Hindlimb muscle (tissue), 1 donor: Measurements from ENCODE around the gene YPEL3. TPM values are rescaled to one million over a fixed set of nuclear protein-coding genes. Genes with fewer than 3 reads are reported as not detected.

Source experiments
- DNase-seq: peaks from one replicate; pipeline ENCODE4 v3.0.0-alpha.2; 2013
- polyA plus RNA-seq: library from polyadenylated mRNA; unstranded; fragments of 120-200 nt; gene quantifications from one replicate; pipeline ENCODE4 v1.2.1, GENCODE V29; 2013; ENCODE audit not compliant: insufficient read length

YPEL3 gene
- polyA plus RNA-seq, 1 donor = 42.8 TPM

DNA sequence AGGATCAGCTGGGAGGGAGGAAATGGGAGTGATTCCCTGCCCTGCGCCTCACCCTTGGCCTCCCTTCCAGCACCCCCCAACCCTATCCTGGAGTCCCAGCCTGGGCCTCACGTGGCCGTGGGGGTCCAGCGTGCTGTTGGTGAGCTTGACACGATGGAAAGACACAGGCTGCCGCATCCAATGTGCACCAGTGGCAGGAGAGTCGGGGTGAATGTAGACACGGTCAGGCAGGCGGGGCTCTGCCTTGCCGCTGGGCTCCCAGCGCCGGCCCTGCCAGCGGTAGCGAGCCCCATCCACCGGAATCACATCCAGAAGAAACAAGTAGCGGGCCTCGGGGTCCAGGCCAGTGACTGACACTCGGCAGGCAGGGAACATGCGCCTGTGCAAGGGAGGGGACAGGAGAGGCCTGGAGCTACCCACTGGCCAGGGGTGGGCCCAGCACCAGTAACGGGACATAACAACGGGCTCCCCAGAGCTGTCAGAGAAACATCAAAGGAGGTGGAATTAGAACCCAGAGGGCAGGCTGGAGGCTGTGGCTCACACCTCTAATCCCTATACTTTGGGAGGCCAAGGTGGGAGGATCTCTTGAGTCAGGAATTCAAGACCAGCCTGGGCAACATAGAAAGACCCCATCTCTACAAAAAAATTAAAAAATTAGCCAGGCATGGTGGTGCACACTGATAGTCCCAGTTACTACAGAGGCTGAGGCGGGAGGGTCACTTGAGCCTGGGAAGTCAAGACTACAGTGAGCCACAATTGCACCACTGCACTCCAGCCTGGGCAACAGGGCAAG, 7.0 kb downstream of the YPEL3 start:
- no peak for DNase-seq

DNA sequence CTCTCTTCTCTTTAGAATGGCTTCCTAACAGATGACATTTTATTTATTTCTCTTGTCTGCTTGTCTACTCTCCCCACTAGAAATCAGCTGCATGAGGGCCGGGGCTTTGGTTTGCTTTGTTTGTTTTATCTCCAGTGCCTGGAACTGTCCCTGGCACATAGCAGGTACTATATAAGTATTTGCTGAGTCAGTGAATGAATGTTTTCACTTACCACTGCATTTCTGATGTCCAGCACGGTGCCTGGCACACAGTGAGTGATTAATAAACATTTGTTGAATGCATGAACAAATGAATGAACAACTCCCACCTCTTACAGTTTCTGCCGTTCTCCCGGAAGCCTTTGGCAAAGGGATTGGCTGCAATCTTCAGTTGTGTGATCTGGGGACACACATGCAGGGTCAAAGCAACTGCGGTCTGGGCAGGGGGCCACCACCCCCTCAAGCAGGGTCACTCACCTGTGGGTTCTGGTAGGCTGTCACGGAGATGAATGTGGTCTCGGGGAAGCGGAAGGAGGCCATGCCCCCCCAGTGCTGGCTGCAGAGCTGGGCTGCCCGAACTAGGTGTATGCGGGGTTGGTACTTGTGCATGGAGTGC, 7.7 kb downstream of the YPEL3 start:
- no peak for DNase-seq

DNA sequence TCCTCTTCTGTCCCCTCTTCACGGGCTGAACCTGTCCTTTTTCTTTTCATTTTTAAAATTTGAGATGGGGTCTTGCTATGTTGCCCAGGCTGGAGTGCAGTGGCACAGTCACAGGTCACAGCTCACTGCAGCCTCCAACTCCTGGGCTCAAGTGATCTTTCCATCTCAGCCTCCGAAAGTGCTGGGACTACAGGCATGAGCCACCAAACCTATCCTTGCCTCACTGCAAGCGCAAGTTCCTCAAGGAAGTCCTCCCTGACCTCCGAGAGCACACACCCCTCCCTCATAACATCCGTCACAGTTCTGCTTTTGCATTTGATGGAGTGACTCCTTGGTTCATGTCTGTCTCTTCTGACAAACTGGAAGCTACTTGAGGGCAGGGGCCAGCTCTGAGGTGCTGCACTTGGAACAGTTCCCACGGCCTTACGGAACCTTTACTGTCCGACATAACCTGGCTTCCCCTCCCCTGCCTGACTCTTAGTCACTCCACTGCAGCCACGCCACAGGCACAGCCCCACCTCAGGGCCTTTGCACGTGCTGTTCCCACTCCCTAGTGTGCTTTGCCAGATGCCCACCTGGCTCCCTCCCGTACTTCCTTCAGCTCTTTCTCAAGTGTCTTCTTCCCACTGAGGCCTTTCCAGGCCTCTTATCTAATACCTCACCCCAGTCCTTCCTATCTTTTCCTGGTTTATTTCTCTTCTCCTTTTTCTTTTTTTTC, 8.7 kb downstream of the YPEL3 start:
- DNase-seq = no peak

DNA sequence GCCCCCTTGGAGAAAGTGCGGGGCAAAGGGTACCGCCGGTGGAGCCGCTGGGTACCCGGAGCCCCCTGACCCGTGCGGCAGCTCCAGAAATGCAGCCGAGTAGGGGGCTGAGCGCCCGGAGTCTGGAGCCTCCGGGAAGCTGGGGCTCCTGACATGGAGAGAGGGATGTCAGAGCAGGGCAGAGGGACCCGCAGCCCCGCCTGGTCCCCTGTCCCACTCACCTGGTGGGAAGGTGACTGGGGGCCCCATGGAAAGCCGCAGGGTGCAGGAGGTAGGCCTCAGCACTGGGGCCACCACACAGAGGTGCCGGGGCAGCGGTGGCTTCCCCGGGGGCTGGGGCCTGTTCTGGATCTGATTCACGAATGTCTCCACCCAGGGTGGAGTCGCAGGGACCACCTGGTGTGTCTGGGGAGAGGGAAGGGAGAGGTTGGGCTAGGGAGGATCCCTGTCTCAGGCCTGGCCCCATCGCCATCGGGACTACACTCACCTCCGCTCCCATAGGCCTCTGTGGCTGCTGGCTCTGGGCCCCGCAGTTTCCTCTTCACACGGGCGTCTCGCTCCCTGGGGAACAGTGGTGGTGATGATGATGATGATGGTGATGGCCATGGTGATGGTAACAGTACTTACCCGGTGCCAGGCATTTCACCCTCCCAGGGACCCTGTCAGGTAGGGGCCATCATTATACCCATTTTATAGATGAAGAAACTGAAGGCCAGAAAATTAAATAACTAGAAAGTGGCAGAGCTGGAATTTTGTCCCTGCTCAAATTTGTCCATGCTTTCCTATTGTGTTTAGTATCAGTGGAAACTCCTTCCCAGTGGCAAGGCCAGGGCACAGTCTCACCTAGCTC, 9.5 kb downstream of the YPEL3 start:
- DNase-seq = no peak

DNA sequence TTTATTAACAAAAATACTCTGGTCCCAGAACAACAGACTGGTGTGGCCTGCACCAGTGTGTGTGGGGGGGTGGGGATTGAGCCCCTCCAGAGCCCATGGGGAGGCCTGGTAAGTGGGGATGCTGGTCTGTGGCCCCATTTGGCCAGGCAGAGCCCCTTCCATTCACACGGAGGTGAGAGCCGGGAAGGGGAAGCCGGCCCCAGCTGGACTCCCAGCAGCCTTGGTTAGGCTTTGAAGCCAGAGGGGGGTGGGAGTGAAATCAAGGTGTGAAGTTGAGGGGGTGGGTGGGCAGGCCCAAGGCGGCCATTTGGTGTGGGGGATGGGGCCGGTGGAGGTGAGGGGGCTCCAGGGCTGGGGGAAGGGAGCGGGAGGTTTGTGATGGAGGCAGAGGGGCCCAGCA, 10.2 kb downstream of the YPEL3 start:
- DNase-seq = no peak

DNA sequence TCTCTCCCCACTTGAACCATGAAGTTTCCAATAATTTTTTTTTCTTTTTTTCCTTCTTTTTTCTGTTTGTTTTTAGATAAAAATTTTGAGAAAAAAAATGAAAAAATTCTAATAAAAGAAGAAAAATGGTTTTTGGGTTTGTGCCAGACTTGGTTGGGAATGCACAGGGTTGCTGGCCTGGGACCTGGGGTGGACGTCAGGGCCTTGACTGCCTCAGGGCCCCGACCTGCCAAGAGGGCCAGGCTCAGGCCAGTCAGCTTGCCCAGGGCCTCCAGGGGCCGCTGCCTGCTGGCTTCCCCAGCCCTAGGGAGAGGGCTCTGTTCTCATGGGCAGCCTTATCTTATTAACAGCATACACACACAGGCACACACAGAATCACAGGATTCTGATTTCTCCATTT, 10.8 kb downstream of the YPEL3 start:
- DNase-seq = no peak

DNA sequence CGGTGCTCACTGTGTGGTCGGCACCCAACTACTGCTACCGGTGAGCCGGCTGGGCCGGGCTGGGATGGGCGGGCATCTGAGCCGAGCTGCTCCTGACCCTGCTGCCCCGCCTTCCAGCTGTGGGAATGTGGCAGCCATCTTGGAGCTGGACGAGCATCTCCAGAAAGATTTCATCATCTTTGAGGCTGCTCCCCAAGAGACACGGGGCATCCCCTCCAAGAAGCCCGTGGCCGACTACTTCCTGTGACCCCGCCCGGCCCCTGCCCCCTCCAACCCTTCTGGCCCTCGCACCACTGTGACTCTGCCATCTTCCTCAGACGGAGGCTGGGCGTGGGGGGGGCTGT, 11.2 kb downstream of the YPEL3 start:
- no peak for DNase-seq

DNA sequence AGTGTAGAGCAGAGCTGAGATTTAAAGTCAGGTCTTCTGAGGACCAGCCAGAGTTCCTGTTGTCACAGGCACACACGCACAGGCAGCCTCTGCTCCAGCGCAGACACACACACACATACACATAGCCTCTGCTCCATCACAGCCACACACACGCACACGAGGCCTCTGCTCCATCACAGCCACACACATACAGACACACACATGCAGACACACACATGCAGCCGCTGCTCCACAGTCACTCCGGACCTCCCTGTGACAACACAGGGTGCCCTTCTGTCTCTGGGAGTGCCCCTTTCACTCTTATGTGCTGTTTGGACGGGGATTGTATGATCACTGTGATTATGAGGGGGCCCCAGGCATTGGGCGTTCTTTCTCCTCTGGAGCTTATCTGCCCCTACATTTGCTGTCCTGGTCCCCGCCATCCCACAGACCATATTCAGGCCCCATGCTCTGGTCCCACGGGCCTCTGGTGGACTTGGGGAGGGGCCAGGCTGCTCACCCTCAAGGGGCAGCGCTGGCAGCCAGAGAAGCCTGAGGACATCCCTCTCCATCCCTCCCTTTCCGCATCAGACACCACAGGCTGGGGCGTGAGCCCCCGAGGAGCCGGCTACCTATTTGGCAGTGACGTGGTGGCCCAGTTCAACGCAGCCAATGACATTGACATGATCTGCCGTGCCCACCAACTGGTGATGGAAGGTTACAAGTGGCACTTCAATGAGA, 11.8 kb downstream of the YPEL3 start:
- no peak for DNase-seq

DNA sequence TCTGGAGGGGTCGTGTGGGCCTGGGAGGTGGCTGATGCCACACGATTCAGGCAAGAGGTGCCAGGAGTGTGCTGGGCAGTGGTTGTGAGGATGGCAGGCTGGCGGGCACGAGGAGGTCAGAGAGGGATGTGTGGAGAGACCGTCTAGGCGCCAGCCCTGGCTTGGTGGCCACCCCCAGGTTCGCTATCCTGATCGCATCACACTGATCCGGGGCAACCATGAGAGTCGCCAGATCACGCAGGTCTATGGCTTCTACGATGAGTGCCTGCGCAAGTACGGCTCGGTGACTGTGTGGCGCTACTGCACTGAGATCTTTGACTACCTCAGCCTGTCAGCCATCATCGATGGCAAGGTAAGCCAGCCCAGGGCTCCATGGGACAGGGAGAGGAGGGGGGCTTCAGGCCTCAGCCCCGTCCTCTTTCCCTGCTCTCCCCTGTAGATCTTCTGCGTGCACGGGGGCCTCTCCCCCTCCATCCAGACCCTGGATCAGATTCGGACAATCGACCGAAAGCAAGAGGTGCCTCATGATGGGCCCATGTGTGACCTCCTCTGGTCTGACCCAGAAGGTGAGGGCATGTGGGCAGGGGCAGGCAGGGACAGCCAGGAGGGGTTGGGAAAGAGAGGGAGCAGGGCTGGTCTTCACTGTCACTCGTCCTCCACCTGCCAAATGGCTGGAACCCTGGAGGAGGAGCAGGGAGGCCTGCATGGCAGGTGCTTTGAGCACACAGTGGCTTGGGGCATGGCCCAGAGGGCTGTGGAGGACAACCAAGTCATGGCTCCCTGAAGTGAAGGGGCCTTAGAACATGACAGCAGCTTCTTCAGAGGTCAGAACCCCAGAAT, 12.6 kb downstream of the YPEL3 start:
- no peak for DNase-seq

DNA sequence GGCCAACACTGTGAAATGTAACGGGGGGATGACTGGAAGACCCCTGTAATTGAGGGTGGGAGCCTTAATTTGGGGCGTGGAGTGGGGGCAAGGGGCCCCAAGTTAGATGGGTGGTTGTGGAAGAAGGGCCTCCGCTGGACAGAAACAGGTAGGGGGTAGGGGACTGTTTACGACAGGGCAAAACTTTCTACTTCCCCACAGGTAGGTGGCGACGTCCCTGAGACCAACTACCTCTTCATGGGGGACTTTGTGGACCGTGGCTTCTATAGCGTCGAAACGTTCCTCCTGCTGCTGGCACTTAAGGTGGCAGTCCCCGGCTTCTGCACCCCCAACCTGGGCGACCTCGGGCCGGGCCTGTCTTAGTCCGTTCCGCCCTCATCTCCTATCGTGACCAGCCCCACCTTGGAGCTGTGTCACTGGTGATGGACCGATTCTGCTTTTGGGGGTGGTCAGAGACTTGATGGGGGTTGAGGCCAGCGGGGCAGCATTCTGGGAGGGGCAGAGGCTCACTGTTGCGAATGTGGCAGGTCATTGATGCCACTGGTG, 13.4 kb downstream of the YPEL3 start:
- no peak for DNase-seq

DNA sequence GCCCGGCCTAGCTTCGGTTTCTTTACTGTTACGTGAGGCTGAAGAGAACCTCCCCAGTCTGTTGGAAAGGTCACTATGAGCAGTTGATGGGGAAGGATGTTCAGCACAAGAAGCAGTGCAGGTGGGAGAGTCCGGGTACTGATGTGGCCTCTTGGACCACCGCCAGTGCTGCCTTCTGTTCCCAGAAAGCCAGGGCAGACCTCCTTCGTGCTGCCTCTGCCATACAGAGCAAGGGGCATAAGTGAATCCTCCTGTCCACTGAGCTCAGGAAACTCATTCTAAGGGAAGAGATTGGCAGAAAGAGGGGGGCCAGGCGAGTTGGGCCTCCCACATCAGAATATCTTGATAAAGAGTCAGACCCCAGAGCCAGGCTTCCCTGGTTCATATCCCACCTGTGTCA, 16.5 kb downstream of the YPEL3 start:
- DNase-seq = no peak

DNA sequence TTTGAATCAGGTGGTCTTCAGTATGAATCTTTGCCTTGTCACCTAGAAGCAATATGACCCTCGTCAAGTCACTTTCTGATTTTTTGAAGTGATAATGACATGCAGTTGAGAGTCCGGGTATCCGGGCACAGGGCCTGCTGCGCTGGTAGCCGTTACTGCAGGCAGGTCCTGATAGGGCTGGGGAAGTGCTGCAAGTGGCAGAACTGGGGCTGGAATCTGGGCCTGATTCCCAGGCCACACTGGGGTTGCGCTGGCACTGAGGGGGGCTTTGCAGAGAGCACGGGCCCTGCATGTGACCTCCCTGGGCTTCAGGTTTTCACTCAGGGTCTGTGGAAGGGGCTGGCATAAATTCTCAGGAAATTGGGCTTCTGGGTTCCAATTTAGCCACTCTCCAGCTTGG, 17.3 kb downstream of the YPEL3 start:
- DNase-seq = no peak

DNA sequence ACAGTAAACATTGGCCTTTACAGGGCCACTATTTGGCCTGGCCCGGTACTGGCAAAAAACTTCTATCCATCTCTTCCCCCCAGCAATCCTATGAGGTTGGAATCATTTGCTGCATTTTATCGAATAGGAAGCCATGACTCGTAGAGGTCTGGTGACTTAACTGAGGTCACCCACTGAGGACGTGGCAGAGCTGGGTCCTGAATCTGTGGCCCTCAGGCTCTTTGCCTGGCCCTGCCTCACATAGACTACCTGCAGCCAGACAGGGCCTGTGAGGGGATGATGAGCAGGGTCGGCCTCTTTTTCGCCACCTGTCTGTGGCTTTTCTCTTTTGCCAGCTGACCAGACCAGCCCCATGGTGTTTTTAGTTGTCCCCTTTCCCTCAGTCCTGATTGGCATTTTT, 18.4 kb downstream of the YPEL3 start:
- DNase-seq = no peak

DNA sequence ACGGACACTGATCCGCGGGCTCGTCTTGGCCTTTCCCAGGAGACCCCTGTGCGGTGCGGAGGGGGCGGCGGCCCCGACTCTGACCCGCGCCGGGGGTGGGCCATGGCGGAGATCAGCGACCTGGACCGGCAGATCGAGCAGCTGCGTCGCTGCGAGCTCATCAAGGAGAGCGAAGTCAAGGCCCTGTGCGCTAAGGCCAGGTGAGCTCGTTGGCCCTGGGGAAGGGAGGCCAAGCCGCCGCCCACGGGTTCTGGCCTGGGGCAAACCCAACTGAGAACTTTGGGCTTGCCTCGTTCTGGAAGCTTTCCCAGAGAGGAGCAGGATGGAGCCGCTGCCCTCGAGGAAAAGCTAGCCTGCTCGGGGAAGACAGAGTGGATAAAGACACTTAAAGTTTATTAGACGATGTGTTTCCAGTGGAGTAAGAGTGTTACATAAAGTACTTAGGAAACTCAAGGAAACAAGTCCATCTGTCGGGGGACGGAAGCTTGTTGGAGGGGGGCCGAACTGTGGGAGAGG, 19.7 kb downstream of the YPEL3 start:
- DNase-seq = no peak

DNA sequence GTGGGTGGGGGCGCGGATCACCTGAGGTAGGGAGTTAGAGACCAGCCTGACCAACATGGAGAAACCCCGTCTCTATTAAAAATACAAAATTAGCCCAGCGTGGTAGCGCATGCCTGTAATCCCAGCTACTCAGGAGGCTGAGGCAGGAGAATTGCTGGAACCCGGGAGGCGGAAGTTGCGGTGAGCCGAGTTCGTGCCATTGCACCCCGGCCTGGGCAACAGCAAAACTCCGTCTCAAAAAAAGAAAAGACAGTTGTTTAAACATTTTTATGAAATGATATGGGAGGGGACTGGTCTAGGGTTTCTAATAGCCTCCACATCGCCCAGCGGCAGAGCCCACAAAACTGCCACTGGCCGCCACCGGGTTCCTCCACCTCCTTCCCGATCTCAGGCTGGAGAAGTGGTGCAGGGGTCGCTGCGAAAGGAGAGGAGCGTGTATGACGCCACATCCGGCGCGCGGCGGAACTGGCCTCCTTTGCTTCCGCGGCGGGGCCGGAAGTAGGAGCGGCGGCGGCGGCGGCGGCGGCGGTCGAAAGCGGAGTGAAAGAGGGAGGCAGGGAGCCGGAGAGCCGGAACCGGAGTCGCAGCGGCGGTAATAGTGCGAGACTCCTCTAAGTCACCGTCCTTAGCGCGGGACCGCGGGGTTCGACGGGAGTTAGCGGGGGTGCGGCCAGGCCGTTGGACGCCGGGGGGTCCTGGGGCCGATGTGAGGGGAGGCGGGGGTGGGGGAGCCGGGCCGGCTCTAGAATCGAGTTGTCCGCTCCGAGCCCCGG, 20.3 kb downstream of the YPEL3 start, which contains the start of gene PPP4C:
TSS of gene PPP4C (plus strand) at position 492 of the 773 bp plus-strand sequence. CDS start 384 bp downstream, outside the sequence.
- DNase-seq = peak; percentile 92

DNA sequence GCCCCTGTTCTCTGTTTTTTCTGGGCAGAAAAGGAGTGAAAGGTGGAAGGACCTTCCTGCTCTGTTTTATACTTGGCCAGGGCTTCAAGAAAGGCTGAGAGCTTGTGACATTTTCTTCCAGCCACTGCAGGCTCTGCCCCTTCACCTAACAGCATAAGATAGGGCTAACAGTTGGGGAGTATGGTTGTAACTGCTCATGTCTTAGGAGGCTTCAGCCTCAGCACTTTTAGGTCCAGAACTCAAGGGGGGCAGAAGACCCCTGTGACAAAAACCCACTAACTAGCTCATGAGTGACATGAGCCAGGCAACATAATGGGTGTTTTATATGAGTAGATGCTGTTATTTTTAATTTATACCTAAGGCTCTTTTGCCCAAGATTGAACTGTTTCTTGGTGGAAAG, 25.5 kb downstream of the YPEL3 start:
- DNase-seq = no peak

DNA sequence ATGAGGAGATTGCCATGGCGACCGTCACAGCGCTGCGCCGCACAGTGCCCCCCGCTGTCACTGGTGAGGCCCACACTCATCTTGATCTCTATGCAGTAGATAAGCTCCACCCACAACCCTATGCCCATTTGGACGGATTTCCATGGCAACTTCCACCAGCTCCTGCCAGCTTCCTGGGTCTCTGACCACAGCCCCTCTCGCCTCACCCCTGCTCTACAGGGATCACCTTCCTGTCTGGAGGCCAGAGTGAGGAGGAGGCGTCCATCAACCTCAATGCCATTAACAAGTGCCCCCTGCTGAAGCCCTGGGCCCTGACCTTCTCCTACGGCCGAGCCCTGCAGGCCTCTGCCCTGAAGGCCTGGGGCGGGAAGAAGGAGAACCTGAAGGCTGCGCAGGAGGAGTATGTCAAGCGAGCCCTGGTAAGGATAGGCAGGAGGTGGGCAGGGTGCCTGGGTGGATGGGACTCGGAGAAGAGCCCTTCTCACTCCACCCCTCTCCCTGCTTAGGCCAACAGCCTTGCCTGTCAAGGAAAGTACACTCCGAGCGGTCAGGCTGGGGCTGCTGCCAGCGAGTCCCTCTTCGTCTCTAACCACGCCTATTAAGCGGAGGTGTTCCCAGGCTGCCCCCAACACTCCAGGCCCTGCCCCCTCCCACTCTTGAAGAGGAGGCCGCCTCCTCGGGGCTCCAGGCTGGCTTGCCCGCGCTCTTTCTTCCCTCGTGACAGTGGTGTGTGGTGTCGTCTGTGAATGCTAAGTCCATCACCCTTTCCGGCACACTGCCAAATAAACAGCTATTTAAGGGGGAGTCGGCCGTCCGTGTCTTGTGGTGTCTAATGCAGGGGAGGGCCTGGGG, 26.2 kb downstream of the YPEL3 start:
- no peak for DNase-seq

DNA sequence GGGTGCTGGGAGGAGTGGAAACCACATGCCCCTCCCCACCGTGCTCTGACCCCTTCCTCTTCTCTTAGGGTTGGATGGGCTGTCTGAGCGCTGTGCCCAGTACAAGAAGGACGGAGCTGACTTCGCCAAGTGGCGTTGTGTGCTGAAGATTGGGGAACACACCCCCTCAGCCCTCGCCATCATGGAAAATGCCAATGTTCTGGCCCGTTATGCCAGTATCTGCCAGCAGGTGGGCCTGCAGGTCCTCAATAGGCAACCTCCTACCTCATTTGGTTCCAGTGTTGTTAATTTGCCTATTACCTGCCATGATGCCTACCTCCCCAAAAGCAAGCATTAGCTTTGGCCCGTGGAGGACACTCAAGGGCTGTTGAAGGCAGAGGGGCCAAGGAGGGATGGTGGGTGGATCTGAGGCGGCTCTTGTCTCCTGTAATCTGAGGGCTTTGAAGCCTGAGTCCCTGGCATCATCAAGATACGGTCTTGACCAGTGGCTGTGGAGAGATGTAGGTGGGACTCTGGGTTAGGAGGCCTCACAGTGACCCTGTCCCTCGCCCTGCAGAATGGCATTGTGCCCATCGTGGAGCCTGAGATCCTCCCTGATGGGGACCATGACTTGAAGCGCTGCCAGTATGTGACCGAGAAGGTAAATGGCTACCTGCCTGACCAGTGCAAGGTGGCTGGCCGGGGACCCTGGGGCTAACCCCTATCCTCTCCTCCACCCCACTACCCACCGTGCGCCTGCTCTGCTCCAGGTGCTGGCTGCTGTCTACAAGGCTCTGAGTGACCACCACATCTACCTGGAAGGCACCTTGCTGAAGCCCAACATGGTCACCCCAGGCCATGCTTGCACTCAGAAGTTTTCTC, 27.0 kb downstream of the YPEL3 start:
- no peak for DNase-seq
